Mesodermal cell (in vitro differentiated cells): ENCODE results near the gene BAZ2A.
"Not testable (repeated sequence)": the region's sequence is repeated elsewhere in the genome, so short reads cannot be mapped to it uniquely, and the experiment has no call there.

Source experiments
- H3K27ac ChIP-seq: 2 replicates; pipeline ENCODE4 v1.7.0; 2013; ENCODE audit warnings: mild to moderate bottlenecking, low read depth, low read length, moderate library complexity; ENCODE audit not compliant: severe bottlenecking
- H3K36me3 ChIP-seq: 2 replicates; pipeline ENCODE4 v1.7.1; 2013; ENCODE audit warnings: mild to moderate bottlenecking, low read length, moderate library complexity; ENCODE audit not compliant: control insufficient read depth, insufficient read depth
- H3K4me1 ChIP-seq: one replicate; pipeline ENCODE4 v1.7.1; 2013; ENCODE audit warnings: mild to moderate bottlenecking, low read length; ENCODE audit not compliant: insufficient read depth, control insufficient read depth, poor library complexity, severe bottlenecking
- H3K4me3 ChIP-seq: 2 replicates; pipeline ENCODE4 v1.7.0; 2013; ENCODE audit warnings: low read length, control low read depth, mild to moderate bottlenecking; ENCODE audit not compliant: insufficient read depth, poor library complexity, severe bottlenecking; ENCODE audit errors: extremely low read depth
- H3K9me3 ChIP-seq: 2 replicates; pipeline ENCODE4 v1.7.1; 2013; ENCODE audit warnings: mild to moderate bottlenecking, low read length, moderate library complexity; ENCODE audit not compliant: control insufficient read depth
- WGBS, 2 experiments: methylation state at CpG; one replicate each; pipeline ENCODE4 v1.1.5; 2013; ENCODE audit warnings: missing lambda C conversion rate in 2 of 2; ENCODE audit not compliant: insufficient coverage in 2 of 2; 5-methylcytosine and 5-hydroxymethylcytosine counted together

The BAZ2A gene

GRCh38 chr12:56657416-56658379, 27.6 kb upstream of the BAZ2A start:
- H3K4me1 ChIP-seq: no peaks in the 10 kb centered on the region
- 90 to 100% methylated on average over 3 of the region's 7 CpGs for WGBS, 2 experiments
- peaks cover 4% of the 10 kb centered on the region for H3K36me3 ChIP-seq
- H3K9me3 ChIP-seq: peaks cover 5% of the 10 kb centered on the region
- H3K4me3 ChIP-seq: no peak overlapping the region
- no peak overlapping the region for H3K27ac ChIP-seq

DNA sequence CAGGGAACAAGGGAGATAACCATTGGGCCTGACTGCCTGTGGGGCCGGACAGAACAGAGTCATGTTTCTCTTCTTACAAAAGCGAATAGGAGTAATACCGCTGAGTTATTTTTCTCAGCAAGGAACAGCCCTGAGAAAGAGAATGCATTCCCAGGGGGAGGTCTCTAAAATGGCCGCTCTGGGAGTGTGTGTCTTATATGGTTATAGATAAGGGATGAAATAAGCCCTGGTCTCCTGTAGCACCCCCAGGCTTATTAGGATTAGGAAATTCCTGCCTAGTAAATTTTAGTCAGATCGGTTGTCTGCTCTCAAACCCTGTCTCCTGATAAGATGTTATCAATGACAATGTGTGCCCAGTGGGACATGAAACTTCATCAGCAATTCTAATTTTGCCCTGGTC, 23.7 kb upstream of the BAZ2A start:
- not testable (repeated sequence) for H3K36me3 ChIP-seq, H3K9me3 ChIP-seq, H3K27ac ChIP-seq, H3K4me3 ChIP-seq, H3K4me1 ChIP-seq
- 80 to 93% methylated on average over 4 to 5 of the region's 5 CpGs for WGBS, 2 experiments

DNA sequence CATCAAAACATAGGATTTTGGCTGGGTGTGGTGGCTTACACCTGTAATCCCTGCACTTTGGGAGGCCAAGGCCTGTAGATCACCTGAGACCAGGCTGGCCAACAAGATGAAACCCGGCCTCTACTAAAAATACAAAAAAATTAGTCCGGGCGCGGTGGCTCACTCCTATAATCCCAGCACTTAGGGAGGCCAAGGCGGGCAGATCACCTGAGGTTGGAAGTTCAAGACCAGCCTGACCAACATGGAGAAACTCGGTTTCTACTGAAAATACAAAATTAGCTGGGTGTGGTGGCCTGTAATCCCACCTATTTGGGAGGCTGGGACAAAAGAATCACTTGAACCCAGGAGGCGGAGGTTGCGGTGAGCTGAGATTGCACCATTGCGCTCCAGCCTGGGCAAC, 17.9 kb upstream of the BAZ2A start:
- WGBS, 2 experiments: 90% methylated on average over 8 to 9 of the region's 9 CpGs
- H3K9me3 ChIP-seq, H3K4me3 ChIP-seq, H3K4me1 ChIP-seq, H3K27ac ChIP-seq: not testable (repeated sequence)
- peaks cover 25% of the 10 kb centered on the region for H3K36me3 ChIP-seq

DNA sequence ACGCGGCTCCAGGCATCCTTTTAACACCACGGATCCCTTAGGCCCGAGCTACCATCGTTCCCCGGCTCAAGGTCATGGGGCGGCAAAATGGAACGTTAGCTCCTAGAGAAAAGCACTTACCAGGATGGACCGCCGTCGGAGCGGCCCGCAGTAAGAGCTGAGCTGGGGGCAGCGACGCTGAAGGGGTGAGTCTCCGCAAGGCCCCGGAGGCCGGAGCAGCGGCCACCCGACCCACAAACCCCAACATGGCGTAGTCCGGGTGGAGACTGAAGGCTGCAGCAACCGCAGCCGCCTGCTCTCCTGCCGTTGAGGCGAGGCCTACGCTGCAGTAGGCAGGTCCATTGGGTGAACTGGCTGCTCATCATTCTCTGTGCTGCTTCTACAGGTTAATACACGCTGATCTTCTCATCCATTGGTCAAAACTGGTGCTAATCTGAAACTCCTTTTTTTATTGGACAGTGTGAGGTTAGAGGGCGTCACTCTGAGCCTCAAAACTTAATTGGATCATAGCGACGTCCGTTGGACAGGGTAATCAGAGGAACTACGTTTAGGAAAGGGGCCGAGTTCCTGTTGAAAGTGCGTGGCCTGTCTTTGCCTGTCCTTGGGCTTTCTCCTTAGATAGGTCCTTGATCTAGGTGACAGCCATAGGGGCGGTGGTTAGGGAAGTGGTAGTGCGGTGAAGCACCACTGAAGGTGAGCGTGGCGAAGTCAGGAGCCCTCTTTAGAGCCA, 15.8 kb upstream of the BAZ2A start, which contains the start of gene ATP5F1B:
Gene ATP5F1B (minus strand): TSS at position 268 of the 730 bp plus-strand sequence. CDS start 21 bp downstream, at position 247.
- 1 to 3% methylated on average over 28 to 36 of the region's 39 CpGs for WGBS, 2 experiments
- Histone ChIP-seq H3K4me3 (peak within 1 kb of the TSS; percentile 98), H3K4me1 (peaks cover 6% of the 10 kb centered on the region), H3K27ac (peak within 1 kb of the TSS; percentile 73), H3K9me3 (no peaks in the 10 kb centered on the region), H3K36me3 (peaks cover 39% of the 10 kb centered on the region)

- Histone ChIP-seq H3K4me1 (peaks cover 6% of the 10 kb centered on the region), H3K36me3 (peaks cover 46% of the 10 kb centered on the region), H3K4me3 (peak overlapping the region; percentile 98), H3K27ac (peak overlapping the region; percentile 58), H3K9me3 (no peaks in the 10 kb centered on the region)
- 0 to 1% methylated on average over 23 to 29 of the region's 29 CpGs for WGBS, 2 experiments
Observed at GRCh38 chr12:56645201-56645716, 15.1 kb upstream of the BAZ2A start.

- peaks cover 52% of the 10 kb centered on the region for H3K36me3 ChIP-seq
- peaks cover 6% of the 10 kb centered on the region for H3K4me1 ChIP-seq
- H3K4me3 ChIP-seq: peak overlapping the region; percentile 98
- H3K27ac ChIP-seq: no peak overlapping the region
- 88 to 94% methylated on average over 2 of the region's 4 CpGs for WGBS, 2 experiments
- no peaks in the 10 kb centered on the region for H3K9me3 ChIP-seq
Observed at GRCh38 chr12:56644654-56645053, 14.5 kb upstream of the BAZ2A start.

DNA sequence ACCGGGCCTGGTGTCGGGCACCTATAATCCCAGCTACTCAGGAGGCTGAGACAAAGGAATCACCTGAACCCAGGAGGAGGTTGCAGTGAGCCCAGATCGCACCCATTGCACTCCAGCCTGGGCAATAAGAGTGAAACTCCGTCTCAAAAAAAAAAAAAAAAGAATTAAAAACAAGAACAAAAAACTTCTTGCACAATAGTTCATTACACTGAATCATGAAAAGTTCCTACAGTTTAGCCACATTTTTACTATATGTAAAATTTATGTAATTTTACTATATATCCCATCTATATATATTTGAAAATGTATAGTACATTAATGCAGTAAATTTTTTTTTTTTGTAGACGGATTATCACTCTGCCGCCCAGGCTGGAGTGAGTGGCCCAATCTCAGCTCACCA, 11.1 kb upstream of the BAZ2A start:
- H3K27ac ChIP-seq: no peak overlapping the region
- peaks cover 3% of the 10 kb centered on the region for H3K4me1 ChIP-seq
- H3K36me3 ChIP-seq: peaks cover 74% of the 10 kb centered on the region
- H3K9me3 ChIP-seq: no peaks in the 10 kb centered on the region
- H3K4me3 ChIP-seq: no peak overlapping the region
- WGBS, 2 experiments: 93 to 100% methylated on average over 2 of the region's 6 CpGs

GRCh38 chr12:56637621-56638020, 7.5 kb upstream of the BAZ2A start:
- peaks cover 19% of the 10 kb centered on the region for H3K4me1 ChIP-seq
- peak overlapping the region; percentile 90 for H3K27ac ChIP-seq
- H3K36me3 ChIP-seq: peaks cover 52% of the 10 kb centered on the region
- no peak overlapping the region for H3K4me3 ChIP-seq
- H3K9me3 ChIP-seq: no peaks in the 10 kb centered on the region
- WGBS, 2 experiments: 75 to 100% methylated on average over 1 to 2 of the region's 2 CpGs

GRCh38 chr12:56636675-56637540, 6.8 kb upstream of the BAZ2A start:
- H3K27ac ChIP-seq: peak overlapping the region; percentile 90
- 0% methylated on average over 7 to 8 of the region's 12 CpGs for WGBS, 2 experiments

More at GRCh38 chr12:56636675-56637540, 6.8 kb upstream of the BAZ2A start:
- Histone ChIP-seq H3K4me3 (peak overlapping the region; percentile 65), H3K4me1 (peaks cover 26% of the 10 kb centered on the region), H3K9me3 (no peaks in the 10 kb centered on the region), H3K36me3 (peaks cover 45% of the 10 kb centered on the region)
